Measurements from ENCODE around the gene DCX.

DNA sequence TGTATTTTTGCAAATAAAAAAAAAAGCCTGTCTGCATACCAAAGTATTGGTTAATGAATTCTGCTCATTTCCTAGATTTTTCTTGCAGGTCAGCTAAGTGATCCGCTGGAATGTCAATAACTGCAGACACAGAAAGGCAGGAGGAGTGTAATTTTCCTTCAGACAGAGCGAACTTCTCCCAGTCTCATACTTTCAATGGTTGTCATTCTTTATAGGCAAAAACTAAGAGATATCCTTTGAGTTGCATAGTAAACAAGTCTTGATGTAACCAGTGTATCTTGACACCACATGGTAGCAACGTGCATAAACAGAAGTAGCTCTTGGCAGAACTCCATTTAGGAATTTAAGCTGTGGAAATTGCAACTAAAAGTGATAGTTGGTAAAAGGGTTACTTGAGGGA lies 149.9 kb downstream of the DCX start:
- TF ChIP-seq POLR2A (IDR thresholded peaks at IDR 0.05; ENCODE audit: low read length) (no peak), GATA1 (IDR thresholded peaks at IDR 0.05; ENCODE audit: low read depth, low read length) (no peak)
